ENCODE results near the gene TOR2A. TPM values are rescaled to one million over a fixed set of nuclear protein-coding genes. Genes with fewer than 3 reads are reported as not detected.
A peak's percentile ranks its signal among the peaks of the same experiment; 100 is the strongest.

Gene TOR2A
- polyA plus RNA-seq, 3 donors, result 57.4 to 63.8 (median 60.0) TPM

- no peaks in the 10 kb centered on the region for H3K9me3 ChIP-seq (replicated peaks in 1 of 2; ENCODE audit: control insufficient read depth in 1 of 2, insufficient read depth in 1 of 2, low read length in 2 of 2)
Observed at GRCh38 chr9:127753148-127753547, 18.1 kb upstream of the TOR2A start.

GRCh38 chr9:127751269-127752054 is 16.4 kb upstream of the TOR2A start:
- Histone ChIP-seq H3K9ac (ENCODE audit: insufficient read depth, low read length, poor library complexity, severe bottlenecking) (no peak overlapping the region), H3K79me2 (ENCODE audit: insufficient read depth, low read length) (peaks cover 45% of the 10 kb centered on the region), H3K4me2 (replicated peaks; ENCODE audit: extremely low read depth, low read length, poor library complexity, severe bottlenecking) (no peak overlapping the region), H4K20me1 (ENCODE audit: insufficient read depth, low read length) (peaks cover 96% of the 10 kb centered on the region), H2AFZ (ENCODE audit: insufficient read depth, low read depth, low read length, poor library complexity, severe bottlenecking) (no peak overlapping the region), H3K27me3 (ENCODE audit: control insufficient read depth in 2 of 2, insufficient read depth in 2 of 2, low read length in 2 of 2) (no peaks in the 10 kb centered on the region), H3K4me3 (replicated peaks in 1 of 3; ENCODE audit: low read depth in 2 of 3, low read length in 3 of 3) (no peak overlapping the region), H3K9me3 (replicated peaks in 1 of 2; ENCODE audit: control insufficient read depth in 1 of 2, insufficient read depth in 1 of 2, low read length in 2 of 2) (no peaks in the 10 kb centered on the region), H3K27ac (ENCODE audit: low read depth in 1 of 2, low read length in 2 of 2) (peak overlapping the region in 1 of 2 donors; percentile 26), H3K4me1 (ENCODE audit: control insufficient read depth in 1 of 2, insufficient read depth in 2 of 2, low read length in 2 of 2) (no peaks in the 10 kb centered on the region), H3K36me3 (replicated peaks in 1 of 2; ENCODE audit: control insufficient read depth in 1 of 2, insufficient read depth in 2 of 2, low read length in 2 of 2) (peaks cover 83 to 94% of the 10 kb centered on the region in 2 donors)
- no peaks in the 10 kb centered on the region for H3K4me1 Mint-ChIP-seq
- H3K27ac Mint-ChIP-seq, result peak overlapping the region in 2 of 7 donors; percentile 6 to 32
- intact Hi-C loops (cut with micrococcal nuclease), result no loop called here
- DNase-seq, result no peak
- no peak overlapping the region for H3K4me3 Mint-ChIP-seq
- WGBS (ENCODE audit: insufficient coverage), result 82% methylated on average over 7 of the region's 10 CpGs
- peaks cover 59 to 88% of the 10 kb centered on the region in 2 donors for H3K36me3 Mint-ChIP-seq
- no peaks in the 10 kb centered on the region for H3K9me3 Mint-ChIP-seq
- TF ChIP-seq CTCF (IDR thresholded peaks at IDR 0.05), result no peak
- H3K27me3 Mint-ChIP-seq (ENCODE audit: low read depth in 3 of 3), result no peaks in the 10 kb centered on the region

More at GRCh38 chr9:127753148-127753547, 18.1 kb upstream of the TOR2A start:
- intact Hi-C loops (cut with micrococcal nuclease), result no loop called here
- H3K4me1 ChIP-seq (ENCODE audit: control insufficient read depth in 1 of 2, insufficient read depth in 2 of 2, low read length in 2 of 2), result no peaks in the 10 kb centered on the region
- no peaks in the 10 kb centered on the region for H3K4me1 Mint-ChIP-seq
- TF ChIP-seq CTCF (IDR thresholded peaks at IDR 0.05), result no peak
- no peak overlapping the region for H3K9ac ChIP-seq (ENCODE audit: insufficient read depth, low read length, poor library complexity, severe bottlenecking)
- no peak overlapping the region for H3K4me3 ChIP-seq (replicated peaks in 1 of 3; ENCODE audit: low read depth in 2 of 3, low read length in 3 of 3)
- H3K27ac Mint-ChIP-seq, result peak overlapping the region in 5 of 7 donors; percentile 31 to 82 (median 33)
- peaks cover 50 to 85% of the 10 kb centered on the region in 2 donors for H3K36me3 Mint-ChIP-seq
- peaks cover 68 to 92% of the 10 kb centered on the region in 2 donors for H3K36me3 ChIP-seq (replicated peaks in 1 of 2; ENCODE audit: control insufficient read depth in 1 of 2, insufficient read depth in 2 of 2, low read length in 2 of 2)
- peaks cover 0 to 1% (median 1%) of the 10 kb centered on the region in 3 donors for H3K27me3 Mint-ChIP-seq (ENCODE audit: low read depth in 3 of 3)
- no peak overlapping the region for H2AFZ ChIP-seq (ENCODE audit: insufficient read depth, low read depth, low read length, poor library complexity, severe bottlenecking)
- no peak overlapping the region for H3K27ac ChIP-seq (ENCODE audit: low read depth in 1 of 2, low read length in 2 of 2)
- H3K9me3 Mint-ChIP-seq, result no peaks in the 10 kb centered on the region
- peaks cover 56% of the 10 kb centered on the region for H3K79me2 ChIP-seq (ENCODE audit: insufficient read depth, low read length)
- H3K27me3 ChIP-seq (ENCODE audit: control insufficient read depth in 2 of 2, insufficient read depth in 2 of 2, low read length in 2 of 2), result no peaks in the 10 kb centered on the region
- H4K20me1 ChIP-seq (ENCODE audit: insufficient read depth, low read length), result peaks cover 96% of the 10 kb centered on the region
- 90% methylated on average over 7 of the region's 8 CpGs for WGBS (ENCODE audit: insufficient coverage)
- H3K4me3 Mint-ChIP-seq, result no peak overlapping the region
- H3K4me2 ChIP-seq (replicated peaks; ENCODE audit: extremely low read depth, low read length, poor library complexity, severe bottlenecking), result no peak overlapping the region
- DNase-seq, result no peak

Data from CD14-positive monocyte (primary cell).